ENCODE data around the gene ADAMTSL3. TPM values are rescaled to one million over a fixed set of nuclear protein-coding genes. Genes with fewer than 3 reads are reported as not detected.

ADAMTSL3 gene
- total and polyA plus RNA-seq, 2 donors (not counting 1 experiment from before 2014, with no cell fraction given) = 0.01 TPM; not detected in 1

GRCh38 chr15:83809345-83809744 lies 155.4 kb downstream of the ADAMTSL3 start:
- DNase-seq (no peak), ATAC-seq (ENCODE audit: low read depth) (no peak)
- no peak overlapping the region for H3K27ac ChIP-seq (ENCODE audit: low read length in 2 of 2)
- no peaks in the 10 kb centered on the region for H4K20me1 ChIP-seq (ENCODE audit: control insufficient read depth, insufficient read depth, low read length, poor library complexity, severe bottlenecking)
- H3K27me3 ChIP-seq (replicated peaks in 1 of 4; ENCODE audit: control extremely low read depth in 1 of 4, control insufficient read depth in 3 of 4, insufficient read depth in 4 of 4, low read length in 3 of 4) = no peaks in the 10 kb centered on the region
- ChIA-PET POLR2A (no interaction called here), CTCF (no interaction called here)
- no peak overlapping the region for H3K4me2 ChIP-seq (replicated peaks; ENCODE audit: low read depth, low read length, poor library complexity, severe bottlenecking)
- H3K4me1 Mint-ChIP-seq = no peaks in the 10 kb centered on the region
- no peaks in the 10 kb centered on the region for H3K4me1 ChIP-seq (ENCODE audit: control insufficient read depth in 2 of 2, insufficient read depth in 2 of 2, low read length in 2 of 2)
- WGBS (ENCODE audit: insufficient coverage) = no CpG with 5 or more reads among the region's 2 CpGs
- intact Hi-C loops (cut with micrococcal nuclease) = no loop called here
- no peaks in the 10 kb centered on the region for H3K79me2 ChIP-seq (ENCODE audit: control insufficient read depth, insufficient read depth, low read length)
- H3K27ac Mint-ChIP-seq = no peak overlapping the region
- no peaks in the 10 kb centered on the region for H3K36me3 ChIP-seq (replicated peaks in 1 of 2; ENCODE audit: control extremely low read depth in 1 of 2, control insufficient read depth in 1 of 2, extremely low read depth in 1 of 2, insufficient read depth in 2 of 2, low read length in 1 of 2)
- H3K9me3 ChIP-seq (ENCODE audit: control extremely low read depth in 1 of 3, control insufficient read depth in 2 of 3, insufficient read depth in 1 of 3, low read length in 2 of 3) = peaks cover 0 to 8% (median 0%) of the 10 kb centered on the region in 3 donors
- H3K27me3 Mint-ChIP-seq = no peaks in the 10 kb centered on the region
- no peak overlapping the region for H2AFZ ChIP-seq (ENCODE audit: insufficient read depth, low read depth, low read length, poor library complexity, severe bottlenecking)
- no peak overlapping the region for H3K4me3 ChIP-seq (ENCODE audit: control extremely low read depth in 1 of 5, extremely low read depth in 1 of 5, insufficient read depth in 1 of 5, low read depth in 2 of 5, low read length in 4 of 5)
- TF ChIP-seq EZH2 (IDR thresholded peaks at IDR 0.05; ENCODE audit: borderline replicate concordance, insufficient read depth, low read depth, low read length, poor library complexity, severe bottlenecking) = no peak
- no peak for TF ChIP-seq CTCF (IDR thresholded peaks at IDR 0.05)
- no peak overlapping the region for H3K4me3 Mint-ChIP-seq
- H3K9me3 Mint-ChIP-seq (ENCODE audit: insufficient read depth) = no peaks in the 10 kb centered on the region
- H3K9ac ChIP-seq (ENCODE audit: low read length) = no peak overlapping the region

- Histone ChIP-seq H3K79me2 (ENCODE audit: control insufficient read depth, insufficient read depth, low read length) (no peaks in the 10 kb centered on the region), H2AFZ (ENCODE audit: insufficient read depth, low read depth, low read length, poor library complexity, severe bottlenecking) (no peak overlapping the region), H3K36me3 (replicated peaks in 1 of 2; ENCODE audit: control extremely low read depth in 1 of 2, control insufficient read depth in 1 of 2, extremely low read depth in 1 of 2, insufficient read depth in 2 of 2, low read length in 1 of 2) (no peaks in the 10 kb centered on the region), H3K4me3 (ENCODE audit: control extremely low read depth in 1 of 5, extremely low read depth in 1 of 5, insufficient read depth in 1 of 5, low read depth in 2 of 5, low read length in 4 of 5) (no peak overlapping the region), H4K20me1 (ENCODE audit: control insufficient read depth, insufficient read depth, low read length, poor library complexity, severe bottlenecking) (no peaks in the 10 kb centered on the region), H3K27ac (ENCODE audit: low read length in 2 of 2) (no peak overlapping the region), H3K4me2 (replicated peaks; ENCODE audit: low read depth, low read length, poor library complexity, severe bottlenecking) (no peak overlapping the region), H3K4me1 (ENCODE audit: control insufficient read depth in 2 of 2, insufficient read depth in 2 of 2, low read length in 2 of 2) (no peaks in the 10 kb centered on the region), H3K27me3 (replicated peaks in 1 of 4; ENCODE audit: control extremely low read depth in 1 of 4, control insufficient read depth in 3 of 4, insufficient read depth in 4 of 4, low read length in 3 of 4) (no peaks in the 10 kb centered on the region), H3K9me3 (ENCODE audit: control extremely low read depth in 1 of 3, control insufficient read depth in 2 of 3, insufficient read depth in 1 of 3, low read length in 2 of 3) (peaks cover 0 to 8% (median 0%) of the 10 kb centered on the region in 3 donors), H3K9ac (ENCODE audit: low read length) (no peak overlapping the region)
- peaks cover 3% of the 10 kb centered on the region for H3K27me3 Mint-ChIP-seq
- H3K4me1 Mint-ChIP-seq = no peaks in the 10 kb centered on the region
- CTCF ChIA-PET = no interaction called here
- POLR2A ChIA-PET = no interaction called here
- no peaks in the 10 kb centered on the region for H3K9me3 Mint-ChIP-seq (ENCODE audit: insufficient read depth)
- no peak overlapping the region for H3K4me3 Mint-ChIP-seq
- no CpG with 5 or more reads among the region's 3 CpGs for WGBS (ENCODE audit: insufficient coverage)
- no peak overlapping the region for H3K27ac Mint-ChIP-seq
- intact Hi-C loops (cut with micrococcal nuclease) = no loop called here
- TF ChIP-seq CTCF (IDR thresholded peaks at IDR 0.05) (no peak), EZH2 (IDR thresholded peaks at IDR 0.05; ENCODE audit: borderline replicate concordance, insufficient read depth, low read depth, low read length, poor library complexity, severe bottlenecking) (no peak)
- no peak for DNase-seq
- no peak for ATAC-seq (ENCODE audit: low read depth)
Observed at GRCh38 chr15:83810110-83810509, 156.2 kb downstream of the ADAMTSL3 start.
